ENCODE results near the gene SPTB. TPM values are rescaled to one million over a fixed set of nuclear protein-coding genes. Genes with fewer than 3 reads are reported as not detected.

Gene SPTB
- total RNA-seq, 1 experiment from 2014 or later, result 2.3 TPM

GRCh38 chr14:64808449-64808848 is 71.3 kb downstream of the SPTB start:
- H2AK5ac ChIP-seq (ENCODE audit: insufficient read length, low read length), result no peak overlapping the region
- no peak overlapping the region for H3K27ac ChIP-seq (ENCODE audit: insufficient read length, low read depth, low read length)
- H2BK5ac ChIP-seq (ENCODE audit: insufficient read length, low read length), result no peak overlapping the region
- WGBS (ENCODE audit: extremely low coverage, insufficient read length, low lambda C conversion rate), result no CpG with 5 or more reads among the region's 4 CpGs
- TF ChIP-seq CTCF (conservative IDR thresholded peaks at IDR 0.05), result no peak
- H3K4me1 ChIP-seq (ENCODE audit: insufficient read depth, low read length), result no peaks in the 10 kb centered on the region; the same call in 1 of the 2 replicates
- H3K14ac ChIP-seq (ENCODE audit: insufficient read depth, low read length), result no peak overlapping the region
- no peaks in the 10 kb centered on the region for H4K20me1 ChIP-seq (ENCODE audit: control insufficient read depth, insufficient read depth, insufficient read length)
- no peak overlapping the region for H3K4ac ChIP-seq (ENCODE audit: low read depth, low read length)
- no peak overlapping the region for H2BK12ac ChIP-seq (ENCODE audit: insufficient read length, low read depth, low read length)
- no peak overlapping the region for H3K18ac ChIP-seq (ENCODE audit: insufficient read length, low read depth, low read length)
- H3K9me3 Mint-ChIP-seq, result no peaks in the 10 kb centered on the region
- no peaks in the 10 kb centered on the region for H3K9me3 ChIP-seq (ENCODE audit: control insufficient read depth, low read depth, low read length)
- H3K27me3 Mint-ChIP-seq (ENCODE audit: low read depth), result no peaks in the 10 kb centered on the region
- no peak overlapping the region for H4K5ac ChIP-seq (ENCODE audit: insufficient read length, low read depth, low read length)
- H4K91ac ChIP-seq (ENCODE audit: insufficient read length, low read depth, low read length), result no peak overlapping the region
- H3K27me3 ChIP-seq (ENCODE audit: insufficient read depth, low read length), result no peaks in the 10 kb centered on the region
- no peak overlapping the region for H3T11ph ChIP-seq (ENCODE audit: low read length)
- H3K4me2 ChIP-seq (ENCODE audit: insufficient read depth, insufficient read length, low read length), result no peak overlapping the region
- no peak overlapping the region for H2AFZ ChIP-seq (ENCODE audit: low read length)
- no peak overlapping the region for H3K9ac ChIP-seq (ENCODE audit: extremely low read depth, insufficient read length, low read length)
- H4K8ac ChIP-seq (replicated peaks; ENCODE audit: insufficient read length, low read depth, low read length), result no peak overlapping the region
- no peaks in the 10 kb centered on the region for H3K79me2 ChIP-seq (ENCODE audit: insufficient read depth, low read length)
- H2BK15ac ChIP-seq (ENCODE audit: low read depth, low read length), result no peak overlapping the region
- H3K23ac ChIP-seq (ENCODE audit: insufficient read length, low read depth, low read length), result no peak overlapping the region
- H3K27ac Mint-ChIP-seq, result no peak overlapping the region
- peaks cover 6 to 15% of the 10 kb centered on the region in 2 experiments for H3K4me1 Mint-ChIP-seq
- no peak overlapping the region for H2BK20ac ChIP-seq (ENCODE audit: low read depth, low read length, poor library complexity, severe bottlenecking)
- H2BK120ac ChIP-seq (ENCODE audit: low read depth, low read length, poor library complexity, severe bottlenecking), result no peak overlapping the region
- no peak for DNase-seq
- H3K56ac ChIP-seq (ENCODE audit: insufficient read length, low read depth, low read length), result no peak overlapping the region
- H3K23me2 ChIP-seq (ENCODE audit: insufficient read length, low read depth, low read length, poor library complexity, severe bottlenecking), result peaks cover 3% of the 10 kb centered on the region
- H3K79me1 ChIP-seq (ENCODE audit: insufficient read depth, low read depth, low read length, poor library complexity, severe bottlenecking), result no peaks in the 10 kb centered on the region
- no peak overlapping the region for H3K4me3 Mint-ChIP-seq
- H3K36me3 Mint-ChIP-seq (ENCODE audit: insufficient read depth in 1 of 3, low read depth in 3 of 3), result no peaks in the 10 kb centered on the region
